Hepatocyte (in vitro differentiated cells): ENCODE data around the gene DYRK1B. TPM values are rescaled to one million over a fixed set of nuclear protein-coding genes. Genes with fewer than 3 reads are reported as not detected.
"Not testable (repeated sequence)": the region's sequence is repeated elsewhere in the genome, so short reads cannot be mapped to it uniquely, and the experiment has no call there.

Experiments
- DNase-seq: peaks from one replicate; pipeline ENCODE4 v3.0.0-alpha.2; 2016; ENCODE audit warnings: low spot score
- H2AFZ ChIP-seq: fragments of 200-600 bp; sonication (generic); 2 replicates; pipeline ENCODE4 v1.6.0; 2016; ENCODE audit warnings: antibody characterized with exemption, mild to moderate bottlenecking
- H3K27ac ChIP-seq: fragments of 200-600 bp; sonication (generic); 2 replicates; pipeline ENCODE4 v1.5.1; 2016; ENCODE audit warnings: mild to moderate bottlenecking
- H3K27me3 ChIP-seq: fragments of 200-600 bp; sonication (generic); 2 replicates; pipeline ENCODE4 v1.6.1; 2016
- H3K36me3 ChIP-seq: fragments of 200-600 bp; sonication (generic); replicated peaks from 2 replicates; pipeline ENCODE4 v1.5.1; 2016; ENCODE audit warnings: low read depth; ENCODE audit not compliant: insufficient read depth
- H3K4me1 ChIP-seq: fragments of 200-600 bp; sonication (generic); 2 replicates; pipeline ENCODE4 v1.5.1; 2016; ENCODE audit warnings: mild to moderate bottlenecking, moderate library complexity; ENCODE audit not compliant: insufficient read depth
- H3K4me2 ChIP-seq: fragments of 200-600 bp; sonication (generic); 2 replicates; pipeline ENCODE4 v1.6.0; 2016
- H3K4me3 ChIP-seq: fragments of 200-600 bp; sonication (generic); 2 replicates; pipeline ENCODE4 v1.5.1; 2016; ENCODE audit warnings: mild to moderate bottlenecking
- H3K79me2 ChIP-seq: fragments of 200-600 bp; sonication (generic); 2 replicates; pipeline ENCODE4 v1.6.0; 2017; ENCODE audit warnings: mild to moderate bottlenecking
- H3K9me2 ChIP-seq: fragments of 200-600 bp; sonication (generic); replicated peaks from 2 replicates; pipeline ENCODE4 v1.6.0; 2017; ENCODE audit warnings: mild to moderate bottlenecking; ENCODE audit not compliant: insufficient read depth
- H3K9me3 ChIP-seq: fragments of 200-600 bp; sonication (generic); 2 replicates; pipeline ENCODE4 v1.5.1; 2016; ENCODE audit warnings: low read depth, mild to moderate bottlenecking
- H4K20me1 ChIP-seq: fragments of 200-600 bp; sonication (generic); 2 replicates; pipeline ENCODE4 v1.6.0; 2016; ENCODE audit warnings: mild to moderate bottlenecking; ENCODE audit not compliant: insufficient read depth, poor library complexity, severe bottlenecking
- CTCF ChIP-seq: fragments of 200-600 bp; sonication (generic); IDR thresholded peaks from 2 replicates; pipeline ENCODE4 v1.5.1; 2016; ENCODE audit warnings: antibody characterized with exemption, mild to moderate bottlenecking; ENCODE audit not compliant: poor library complexity
- EZH2 ChIP-seq: fragments of 200-600 bp; sonication (generic); IDR thresholded peaks from 2 replicates; pipeline ENCODE4 v1.6.1; 2016; ENCODE audit warnings: antibody characterized with exemption, mild to moderate bottlenecking, borderline replicate concordance
- EZH2phosphoT487 ChIP-seq: fragments of 200-600 bp; sonication (generic); IDR thresholded peaks from one replicate; pipeline ENCODE4 v1.6.1; 2018; ENCODE audit warnings: antibody characterized with exemption, mild to moderate bottlenecking, low read depth, moderate library complexity; ENCODE audit not compliant: unreplicated experiment, severe bottlenecking
- WGBS: methylation state at CpG from one replicate; pipeline ENCODE4 v1.1.6; 2016; ENCODE audit warnings: low lambda C conversion rate; ENCODE audit errors: missing lambda C conversion rate; 5-methylcytosine and 5-hydroxymethylcytosine counted together
- polyA plus RNA-seq: library from polyadenylated mRNA; unstranded; fragments of >200 nt; fragmentation: Nextera tagmentation; extraction: Ambion mirVana; gene quantifications from 2 replicates; pipeline ENCODE4 v1.2.1, GENCODE V29; 2016
- total RNA-seq: library from RNA; depleted of rRNA; stranded (reverse); fragments of >200 nt; gene quantifications from 2 replicates; pipeline ENCODE4 v1.2.3, GENCODE V29; 2014

Gene DYRK1B
- total and polyA plus RNA-seq, 2 experiments from 2014 or later: 12.2 to 25.7 TPM

- H3K9me2 ChIP-seq: no peaks in the 10 kb centered on the region
- TF ChIP-seq EZH2phosphoT487 (no peak), CTCF (no peak), EZH2 (no peak)
- 95% methylated on average over 4 of the region's 4 CpGs for WGBS
- H4K20me1 ChIP-seq: no peaks in the 10 kb centered on the region
- no peak for DNase-seq
- H3K4me2 ChIP-seq: no peak overlapping the region
- H3K4me1 ChIP-seq: no peaks in the 10 kb centered on the region
- no peak overlapping the region for H2AFZ ChIP-seq
- no peak overlapping the region for H3K27ac ChIP-seq
- no peaks in the 10 kb centered on the region for H3K36me3 ChIP-seq
- no peaks in the 10 kb centered on the region for H3K9me3 ChIP-seq
- H3K27me3 ChIP-seq: no peaks in the 10 kb centered on the region
- no peak overlapping the region for H3K4me3 ChIP-seq
- H3K79me2 ChIP-seq: no peaks in the 10 kb centered on the region
Measured at GRCh38 chr19:39809368-39809767, 24.6 kb downstream of the DYRK1B start.

GRCh38 chr19:39808688-39809087 lies 25.3 kb downstream of the DYRK1B start:
- H3K9me2 ChIP-seq, H4K20me1 ChIP-seq, H3K79me2 ChIP-seq, H3K4me1 ChIP-seq, DNase-seq, H3K9me3 ChIP-seq, H3K4me2 ChIP-seq, H3K36me3 ChIP-seq, H3K4me3 ChIP-seq, H3K27ac ChIP-seq, H3K27me3 ChIP-seq, H2AFZ ChIP-seq: not testable (repeated sequence)
- WGBS: 95% methylated on average over 7 of the region's 7 CpGs

GRCh38 chr19:39807846-39808364 lies 26.1 kb downstream of the DYRK1B start:
- no peak for TF ChIP-seq CTCF
- no peak for TF ChIP-seq EZH2
- no peak for TF ChIP-seq EZH2phosphoT487
- no peak for DNase-seq
- Histone ChIP-seq H3K4me3 (no peak overlapping the region), H3K9me2 (no peaks in the 10 kb centered on the region), H3K4me2 (no peak overlapping the region), H3K36me3 (no peaks in the 10 kb centered on the region), H4K20me1 (no peaks in the 10 kb centered on the region), H3K27ac (no peak overlapping the region), H3K4me1 (no peaks in the 10 kb centered on the region), H3K9me3 (no peaks in the 10 kb centered on the region), H3K27me3 (no peaks in the 10 kb centered on the region), H3K79me2 (no peaks in the 10 kb centered on the region), H2AFZ (no peak overlapping the region)
- 86% methylated on average over 5 of the region's 5 CpGs for WGBS

GRCh38 chr19:39805104-39805503 lies 28.9 kb downstream of the DYRK1B start:
- no peak overlapping the region for H3K4me2 ChIP-seq
- H3K79me2 ChIP-seq: no peaks in the 10 kb centered on the region
- no peaks in the 10 kb centered on the region for H3K4me1 ChIP-seq
- H3K27me3 ChIP-seq: no peaks in the 10 kb centered on the region
- 83% methylated on average over 5 of the region's 5 CpGs for WGBS
- no peak overlapping the region for H2AFZ ChIP-seq
- no peak for DNase-seq
- no peaks in the 10 kb centered on the region for H3K9me3 ChIP-seq
- no peak overlapping the region for H3K27ac ChIP-seq
- TF ChIP-seq EZH2: no peak
- no peak for TF ChIP-seq CTCF
- TF ChIP-seq EZH2phosphoT487: no peak
- H4K20me1 ChIP-seq: no peaks in the 10 kb centered on the region
- no peaks in the 10 kb centered on the region for H3K9me2 ChIP-seq
- no peaks in the 10 kb centered on the region for H3K36me3 ChIP-seq
- no peak overlapping the region for H3K4me3 ChIP-seq
